GM23338 (cell line): ENCODE results near the gene BCR. TPM values are rescaled to one million over a fixed set of nuclear protein-coding genes. Genes with fewer than 3 reads are reported as not detected.

ENCODE experiments used
- ATAC-seq: fragments of 200-7000 bp; cut with Tn5 transposase; 3 replicates; pipeline ENCODE4 v1.9.1; 2020
- DNase-seq: peaks from one replicate; pipeline ENCODE4 v3.0.0-alpha.2; 2015; ENCODE audit warnings: low spot score
- H2AFZ ChIP-seq: fragments of 200-600 bp; sonication (generic); 2 replicates; pipeline ENCODE4 v1.8.0; 2016; ENCODE audit warnings: antibody characterized with exemption, mild to moderate bottlenecking, moderate library complexity
- H3F3A ChIP-seq: fragments of 200-600 bp; sonication (generic); replicated peaks from 2 replicates; pipeline ENCODE4 v1.8.0; 2017; ENCODE audit warnings: antibody characterized with exemption, mixed run types, low read depth
- H3K27ac ChIP-seq: fragments of 200-600 bp; sonication (generic); 2 replicates; pipeline ENCODE4 v1.6.1; 2016; ENCODE audit warnings: low read depth
- H3K27me3 ChIP-seq: fragments of 200-600 bp; sonication (generic); 2 replicates; pipeline ENCODE4 v1.8.0; 2016; ENCODE audit warnings: mild to moderate bottlenecking, mixed run types, moderate library complexity; ENCODE audit not compliant: insufficient read depth
- H3K36me3 ChIP-seq: fragments of 200-600 bp; sonication (generic); 2 replicates; pipeline ENCODE4 v1.8.0; 2016; ENCODE audit warnings: mild to moderate bottlenecking; ENCODE audit not compliant: insufficient read depth
- H3K4me1 ChIP-seq: fragments of 200-600 bp; sonication (generic); 2 replicates; pipeline ENCODE4 v1.8.0; 2016; ENCODE audit warnings: mild to moderate bottlenecking, moderate library complexity; ENCODE audit not compliant: insufficient read depth
- H3K4me2 ChIP-seq: fragments of 200-600 bp; sonication (generic); 2 replicates; pipeline ENCODE4 v1.7.1; 2017; ENCODE audit warnings: mixed run types
- H3K4me3 ChIP-seq: fragments of 200-600 bp; sonication (generic); 2 replicates; pipeline ENCODE4 v1.6.1; 2016; ENCODE audit warnings: mixed run types
- H3K79me2 ChIP-seq: fragments of 200-600 bp; sonication (generic); replicated peaks from 2 replicates; pipeline ENCODE4 v1.8.0; 2017; ENCODE audit warnings: mild to moderate bottlenecking; ENCODE audit not compliant: insufficient read depth
- H3K9me2 ChIP-seq: fragments of 200-600 bp; sonication (generic); 2 replicates; pipeline ENCODE4 v1.8.0; 2017; ENCODE audit not compliant: insufficient read depth
- H4K20me1 ChIP-seq: fragments of 200-600 bp; sonication (generic); replicated peaks from 2 replicates; pipeline ENCODE4 v1.8.0; 2017; ENCODE audit warnings: mild to moderate bottlenecking; ENCODE audit not compliant: insufficient read depth
- H3K27ac Mint-ChIP-seq: 2 replicates; pipeline ENCODE4 v1.8.0; 2020; ENCODE audit warnings: inconsistent platforms, mild to moderate bottlenecking, moderate library complexity, mixed read lengths
- H3K27me3 Mint-ChIP-seq: 3 replicates; pipeline ENCODE4 v1.8.0; 2022; ENCODE audit warnings: low read depth, mild to moderate bottlenecking, moderate library complexity, mixed read lengths, inconsistent platforms; ENCODE audit not compliant: insufficient read depth, poor library complexity
- H3K36me3 Mint-ChIP-seq: 3 replicates; pipeline ENCODE4 v1.8.0; 2021; ENCODE audit warnings: low read depth, mild to moderate bottlenecking, inconsistent platforms, moderate library complexity, mixed read lengths
- H3K4me1 Mint-ChIP-seq: 3 replicates; pipeline ENCODE4 v1.8.0; 2020; ENCODE audit warnings: mild to moderate bottlenecking, inconsistent platforms, mixed read lengths
- H3K4me3 Mint-ChIP-seq: 3 replicates; pipeline ENCODE4 v1.8.0; 2021; ENCODE audit warnings: moderate library complexity, mild to moderate bottlenecking, inconsistent platforms, mixed read lengths
- H3K9me3 Mint-ChIP-seq: 3 replicates; pipeline ENCODE4 v1.8.0; 2020; ENCODE audit warnings: moderate library complexity, mild to moderate bottlenecking, inconsistent platforms, mixed read lengths
- CREB1 ChIP-seq: fragments of 250-450 bp; sonication (Bioruptor Pico); IDR thresholded peaks from 2 replicates; pipeline ENCODE4 v1.5.0; 2020; ENCODE audit warnings: low read depth, mild to moderate bottlenecking, moderate library complexity
- EZH2 ChIP-seq: fragments of 200-600 bp; sonication (generic); IDR thresholded peaks from one replicate; pipeline ENCODE4 v1.8.0; 2017; ENCODE audit warnings: antibody characterized with exemption, mild to moderate bottlenecking, low read depth; ENCODE audit not compliant: unreplicated experiment
- NANOG ChIP-seq: IDR thresholded peaks from 2 replicates; pipeline ENCODE4 v1.6.1; 2016; ENCODE audit warnings: antibody characterized with exemption, borderline replicate concordance
- POLR2AphosphoS5 ChIP-seq: IDR thresholded peaks from 2 replicates; pipeline ENCODE4 v1.6.1; 2016; ENCODE audit warnings: antibody characterized with exemption, low read depth
- STAT1 ChIP-seq: IDR thresholded peaks from one replicate; pipeline ENCODE4 v1.6.1; 2016; ENCODE audit warnings: antibody characterized with exemption; ENCODE audit not compliant: unreplicated experiment
- ZNF331 ChIP-seq: fragments of 250-450 bp; sonication (Bioruptor Pico); IDR thresholded peaks from 2 replicates; pipeline ENCODE4 v1.5.0; 2020; ENCODE audit warnings: low read depth, mild to moderate bottlenecking, moderate library complexity
- polyA plus RNA-seq: library from polyadenylated mRNA; unstranded; fragments of >200 nt; fragmentation: Nextera tagmentation; extraction: Ambion mirVana; gene quantifications from 2 replicates; pipeline ENCODE4 v1.2.1, GENCODE V29; 2016
- total RNA-seq: library from RNA; depleted of rRNA; stranded (reverse); fragments of >200 nt; shearing (Covaris generic); gene quantifications from 2 replicates; pipeline ENCODE4 v1.2.3, GENCODE V29; 2014
- TF ChIP-seq, protein P1 (sequence below), 2 experiments: fragments of 200-600 bp in 1 of 2; sonication (generic) in 1 of 2; conservative IDR thresholded peaks; 2 replicates each; pipeline versions ENCODE4 v1.5.1 to v1.6.1; 2016 to 2017; ENCODE audit warnings: antibody characterized with exemption in 2 of 2, low read depth in 2 of 2, mild to moderate bottlenecking in 2 of 2, moderate library complexity in 1 of 2
- TF ChIP-seq, protein P2 (sequence below): IDR thresholded peaks from one replicate; pipeline ENCODE4 v1.6.1; 2018; ENCODE audit warnings: antibody characterized with exemption; ENCODE audit not compliant: unreplicated experiment
- TF ChIP-seq, protein P3 (sequence below): fragments of 250-450 bp; sonication (Bioruptor Pico); IDR thresholded peaks from 2 replicates; pipeline ENCODE4 v1.5.0; 2020; ENCODE audit warnings: mild to moderate bottlenecking, moderate library complexity

The BCR gene
- total and polyA plus RNA-seq, 2 experiments from 2014 or later: 17.7 to 121 TPM

DNA sequence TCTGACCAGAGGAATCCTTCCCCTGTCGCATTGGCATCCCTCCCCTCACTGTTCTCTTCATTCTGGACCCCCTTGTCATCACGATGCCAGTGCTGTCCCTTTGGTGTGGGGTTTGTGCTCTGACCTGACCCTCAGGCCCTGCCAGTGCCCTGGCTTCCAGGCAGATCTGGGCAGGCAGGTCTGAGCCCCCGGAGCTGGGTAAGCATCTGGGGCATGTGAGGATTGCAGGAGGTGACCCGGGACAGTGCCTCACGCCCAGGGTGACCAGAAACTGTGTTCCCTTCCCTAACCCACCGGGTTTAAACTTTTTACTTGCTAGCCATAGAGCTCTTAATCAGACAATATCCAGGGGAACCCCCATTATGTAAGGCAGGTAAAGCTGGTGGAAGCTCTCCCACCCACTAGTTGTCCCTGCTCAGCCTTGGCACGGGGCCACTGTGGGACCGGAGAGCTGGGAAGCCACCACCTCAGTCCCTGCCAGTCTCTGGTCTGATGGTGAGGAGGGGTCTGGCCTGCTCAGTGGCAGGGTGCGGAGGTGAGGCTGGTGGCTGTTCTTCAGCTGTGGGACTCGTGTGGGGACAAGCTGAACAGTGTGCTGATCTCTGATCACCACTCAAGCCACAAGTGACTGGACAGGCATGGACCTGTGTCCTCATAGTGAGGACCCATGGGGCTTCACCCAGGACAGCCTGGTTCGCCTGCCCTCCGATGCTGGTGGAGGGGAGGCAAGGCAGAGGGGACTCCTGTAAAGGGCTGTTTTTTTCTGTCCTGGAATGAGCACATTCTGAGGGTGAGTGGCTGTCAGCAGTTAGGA lies 38.0 kb downstream of the BCR start:
- Histone ChIP-seq H3F3A (0 out of 2 replicates have a peak, but pooled peaks cover 4% of the 10 kb centered on the region), H3K27me3 (no peaks in the 10 kb centered on the region), H2AFZ (no peak overlapping the region), H3K36me3 (no peaks in the 10 kb centered on the region), H4K20me1 (peaks cover 73% of the 10 kb centered on the region), H3K4me1 (peaks cover 68% of the 10 kb centered on the region), H3K79me2 (peaks cover 100% of the 10 kb centered on the region), H3K4me2 (0 out of 2 replicates have a peak overlapping the region, but pooled peaks have one; percentile 66), H3K9me2 (no peaks in the 10 kb centered on the region), H3K4me3 (no peak overlapping the region), H3K27ac (no peak overlapping the region)
- Mint-ChIP-seq H3K9me3 (no peaks in the 10 kb centered on the region), H3K36me3 (no peaks in the 10 kb centered on the region; the same call in 2 of the 3 replicates), H3K27ac (peak overlapping the region; percentile 78), H3K4me3 (no peak overlapping the region; the same call in 2 of the 3 replicates), H3K4me1 (peaks cover 87% of the 10 kb centered on the region), H3K27me3 (peaks cover 19% of the 10 kb centered on the region)
- ATAC-seq (no peak), DNase-seq (no peak)
- TF ChIP-seq EZH2: no peak
- TF ChIP-seq, protein P1, sequence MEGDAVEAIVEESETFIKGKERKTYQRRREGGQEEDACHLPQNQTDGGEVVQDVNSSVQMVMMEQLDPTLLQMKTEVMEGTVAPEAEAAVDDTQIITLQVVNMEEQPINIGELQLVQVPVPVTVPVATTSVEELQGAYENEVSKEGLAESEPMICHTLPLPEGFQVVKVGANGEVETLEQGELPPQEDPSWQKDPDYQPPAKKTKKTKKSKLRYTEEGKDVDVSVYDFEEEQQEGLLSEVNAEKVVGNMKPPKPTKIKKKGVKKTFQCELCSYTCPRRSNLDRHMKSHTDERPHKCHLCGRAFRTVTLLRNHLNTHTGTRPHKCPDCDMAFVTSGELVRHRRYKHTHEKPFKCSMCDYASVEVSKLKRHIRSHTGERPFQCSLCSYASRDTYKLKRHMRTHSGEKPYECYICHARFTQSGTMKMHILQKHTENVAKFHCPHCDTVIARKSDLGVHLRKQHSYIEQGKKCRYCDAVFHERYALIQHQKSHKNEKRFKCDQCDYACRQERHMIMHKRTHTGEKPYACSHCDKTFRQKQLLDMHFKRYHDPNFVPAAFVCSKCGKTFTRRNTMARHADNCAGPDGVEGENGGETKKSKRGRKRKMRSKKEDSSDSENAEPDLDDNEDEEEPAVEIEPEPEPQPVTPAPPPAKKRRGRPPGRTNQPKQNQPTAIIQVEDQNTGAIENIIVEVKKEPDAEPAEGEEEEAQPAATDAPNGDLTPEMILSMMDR (conservative IDR thresholded peaks at IDR 0.05; ENCODE audit: low read depth in 2 of 2): no peak
- no peak for TF ChIP-seq STAT1
- no peak for TF ChIP-seq CREB1

DNA sequence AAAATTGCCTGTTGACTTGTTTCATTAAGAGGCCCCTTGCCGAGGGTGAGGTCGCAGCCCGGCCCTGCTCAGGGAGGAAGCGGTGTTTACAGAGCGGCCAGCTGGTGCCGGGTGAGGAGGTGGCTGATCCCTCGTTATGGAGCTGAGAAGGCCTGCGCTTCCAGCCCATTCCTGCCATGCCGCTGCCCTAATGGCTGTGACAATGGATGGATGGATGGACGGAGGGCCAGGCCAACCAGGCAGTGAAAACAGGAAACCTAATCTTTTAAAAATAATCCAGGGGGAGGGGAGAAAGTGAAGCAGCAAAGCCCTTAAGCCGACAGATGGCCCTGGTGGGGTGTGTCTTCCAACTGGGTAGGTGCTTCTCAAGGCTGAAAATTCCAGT lies 38.5 kb downstream of the BCR start:
- peaks cover 74% of the 10 kb centered on the region for H3K4me1 ChIP-seq
- H3K4me1 Mint-ChIP-seq: peaks cover 88% of the 10 kb centered on the region
- TF ChIP-seq, protein P2, sequence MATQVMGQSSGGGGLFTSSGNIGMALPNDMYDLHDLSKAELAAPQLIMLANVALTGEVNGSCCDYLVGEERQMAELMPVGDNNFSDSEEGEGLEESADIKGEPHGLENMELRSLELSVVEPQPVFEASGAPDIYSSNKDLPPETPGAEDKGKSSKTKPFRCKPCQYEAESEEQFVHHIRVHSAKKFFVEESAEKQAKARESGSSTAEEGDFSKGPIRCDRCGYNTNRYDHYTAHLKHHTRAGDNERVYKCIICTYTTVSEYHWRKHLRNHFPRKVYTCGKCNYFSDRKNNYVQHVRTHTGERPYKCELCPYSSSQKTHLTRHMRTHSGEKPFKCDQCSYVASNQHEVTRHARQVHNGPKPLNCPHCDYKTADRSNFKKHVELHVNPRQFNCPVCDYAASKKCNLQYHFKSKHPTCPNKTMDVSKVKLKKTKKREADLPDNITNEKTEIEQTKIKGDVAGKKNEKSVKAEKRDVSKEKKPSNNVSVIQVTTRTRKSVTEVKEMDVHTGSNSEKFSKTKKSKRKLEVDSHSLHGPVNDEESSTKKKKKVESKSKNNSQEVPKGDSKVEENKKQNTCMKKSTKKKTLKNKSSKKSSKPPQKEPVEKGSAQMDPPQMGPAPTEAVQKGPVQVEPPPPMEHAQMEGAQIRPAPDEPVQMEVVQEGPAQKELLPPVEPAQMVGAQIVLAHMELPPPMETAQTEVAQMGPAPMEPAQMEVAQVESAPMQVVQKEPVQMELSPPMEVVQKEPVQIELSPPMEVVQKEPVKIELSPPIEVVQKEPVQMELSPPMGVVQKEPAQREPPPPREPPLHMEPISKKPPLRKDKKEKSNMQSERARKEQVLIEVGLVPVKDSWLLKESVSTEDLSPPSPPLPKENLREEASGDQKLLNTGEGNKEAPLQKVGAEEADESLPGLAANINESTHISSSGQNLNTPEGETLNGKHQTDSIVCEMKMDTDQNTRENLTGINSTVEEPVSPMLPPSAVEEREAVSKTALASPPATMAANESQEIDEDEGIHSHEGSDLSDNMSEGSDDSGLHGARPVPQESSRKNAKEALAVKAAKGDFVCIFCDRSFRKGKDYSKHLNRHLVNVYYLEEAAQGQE: no peak
- TF ChIP-seq NANOG: no peak
- no peak for TF ChIP-seq CREB1
- TF ChIP-seq STAT1: no peak
- TF ChIP-seq ZNF331 (CRISPR knock-in tag): no peak
- TF ChIP-seq, protein P3, sequence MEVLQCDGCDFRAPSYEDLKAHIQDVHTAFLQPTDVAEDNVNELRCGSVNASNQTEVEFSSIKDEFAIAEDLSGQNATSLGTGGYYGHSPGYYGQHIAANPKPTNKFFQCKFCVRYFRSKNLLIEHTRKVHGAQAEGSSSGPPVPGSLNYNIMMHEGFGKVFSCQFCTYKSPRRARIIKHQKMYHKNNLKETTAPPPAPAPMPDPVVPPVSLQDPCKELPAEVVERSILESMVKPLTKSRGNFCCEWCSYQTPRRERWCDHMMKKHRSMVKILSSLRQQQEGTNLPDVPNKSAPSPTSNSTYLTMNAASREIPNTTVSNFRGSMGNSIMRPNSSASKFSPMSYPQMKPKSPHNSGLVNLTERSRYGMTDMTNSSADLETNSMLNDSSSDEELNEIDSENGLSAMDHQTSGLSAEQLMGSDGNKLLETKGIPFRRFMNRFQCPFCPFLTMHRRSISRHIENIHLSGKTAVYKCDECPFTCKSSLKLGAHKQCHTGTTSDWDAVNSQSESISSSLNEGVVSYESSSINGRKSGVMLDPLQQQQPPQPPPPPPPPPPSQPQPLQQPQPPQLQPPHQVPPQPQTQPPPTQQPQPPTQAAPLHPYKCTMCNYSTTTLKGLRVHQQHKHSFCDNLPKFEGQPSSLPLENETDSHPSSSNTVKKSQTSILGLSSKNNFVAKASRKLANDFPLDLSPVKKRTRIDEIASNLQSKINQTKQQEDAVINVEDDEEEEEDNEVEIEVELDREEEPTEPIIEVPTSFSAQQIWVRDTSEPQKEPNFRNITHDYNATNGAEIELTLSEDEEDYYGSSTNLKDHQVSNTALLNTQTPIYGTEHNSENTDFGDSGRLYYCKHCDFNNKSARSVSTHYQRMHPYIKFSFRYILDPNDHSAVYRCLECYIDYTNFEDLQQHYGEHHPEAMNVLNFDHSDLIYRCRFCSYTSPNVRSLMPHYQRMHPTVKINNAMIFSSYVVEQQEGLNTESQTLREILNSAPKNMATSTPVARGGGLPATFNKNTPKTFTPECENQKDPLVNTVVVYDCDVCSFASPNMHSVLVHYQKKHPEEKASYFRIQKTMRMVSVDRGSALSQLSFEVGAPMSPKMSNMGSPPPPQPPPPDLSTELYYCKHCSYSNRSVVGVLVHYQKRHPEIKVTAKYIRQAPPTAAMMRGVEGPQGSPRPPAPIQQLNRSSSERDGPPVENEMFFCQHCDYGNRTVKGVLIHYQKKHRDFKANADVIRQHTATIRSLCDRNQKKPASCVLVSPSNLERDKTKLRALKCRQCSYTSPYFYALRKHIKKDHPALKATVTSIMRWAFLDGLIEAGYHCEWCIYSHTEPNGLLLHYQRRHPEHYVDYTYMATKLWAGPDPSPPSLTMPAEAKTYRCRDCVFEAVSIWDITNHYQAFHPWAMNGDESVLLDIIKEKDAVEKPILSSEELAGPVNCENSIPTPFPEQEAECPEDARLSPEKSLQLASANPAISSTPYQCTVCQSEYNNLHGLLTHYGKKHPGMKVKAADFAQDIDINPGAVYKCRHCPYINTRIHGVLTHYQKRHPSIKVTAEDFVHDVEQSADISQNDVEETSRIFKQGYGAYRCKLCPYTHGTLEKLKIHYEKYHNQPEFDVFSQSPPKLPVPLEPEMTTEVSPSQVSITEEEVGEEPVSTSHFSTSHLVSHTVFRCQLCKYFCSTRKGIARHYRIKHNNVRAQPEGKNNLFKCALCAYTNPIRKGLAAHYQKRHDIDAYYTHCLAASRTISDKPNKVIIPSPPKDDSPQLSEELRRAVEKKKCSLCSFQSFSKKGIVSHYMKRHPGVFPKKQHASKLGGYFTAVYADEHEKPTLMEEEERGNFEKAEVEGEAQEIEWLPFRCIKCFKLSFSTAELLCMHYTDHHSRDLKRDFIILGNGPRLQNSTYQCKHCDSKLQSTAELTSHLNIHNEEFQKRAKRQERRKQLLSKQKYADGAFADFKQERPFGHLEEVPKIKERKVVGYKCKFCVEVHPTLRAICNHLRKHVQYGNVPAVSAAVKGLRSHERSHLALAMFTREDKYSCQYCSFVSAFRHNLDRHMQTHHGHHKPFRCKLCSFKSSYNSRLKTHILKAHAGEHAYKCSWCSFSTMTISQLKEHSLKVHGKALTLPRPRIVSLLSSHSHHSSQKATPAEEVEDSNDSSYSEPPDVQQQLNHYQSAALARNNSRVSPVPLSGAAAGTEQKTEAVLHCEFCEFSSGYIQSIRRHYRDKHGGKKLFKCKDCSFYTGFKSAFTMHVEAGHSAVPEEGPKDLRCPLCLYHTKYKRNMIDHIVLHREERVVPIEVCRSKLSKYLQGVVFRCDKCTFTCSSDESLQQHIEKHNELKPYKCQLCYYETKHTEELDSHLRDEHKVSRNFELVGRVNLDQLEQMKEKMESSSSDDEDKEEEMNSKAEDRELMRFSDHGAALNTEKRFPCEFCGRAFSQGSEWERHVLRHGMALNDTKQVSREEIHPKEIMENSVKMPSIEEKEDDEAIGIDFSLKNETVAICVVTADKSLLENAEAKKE (CRISPR knock-in tag): no peak
- TF ChIP-seq POLR2AphosphoS5: no peak

More for the DNA sequence above, 38.5 kb downstream of the BCR start:
- Histone ChIP-seq H3K27ac (no peak overlapping the region), H3K4me2 (peak overlapping the region; percentile 66), H2AFZ (no peak overlapping the region), H3K27me3 (no peaks in the 10 kb centered on the region), H3K9me2 (no peaks in the 10 kb centered on the region), H3K36me3 (no peaks in the 10 kb centered on the region), H3K79me2 (peaks cover 100% of the 10 kb centered on the region), H4K20me1 (peaks cover 72% of the 10 kb centered on the region), H3K4me3 (no peak overlapping the region), H3F3A (0 out of 2 replicates have a peak, but pooled peaks cover 4% of the 10 kb centered on the region)
- no peak overlapping the region; the same call in 2 of the 3 replicates for H3K4me3 Mint-ChIP-seq
- H3K9me3 Mint-ChIP-seq: no peaks in the 10 kb centered on the region
- peak; percentile 77 for ATAC-seq
- H3K27me3 Mint-ChIP-seq: peaks cover 19% of the 10 kb centered on the region
- no peak overlapping the region; the same call in 1 of the 2 replicates for H3K27ac Mint-ChIP-seq
- DNase-seq: peak; percentile 70
- no peaks in the 10 kb centered on the region; the same call in 2 of the 3 replicates for H3K36me3 Mint-ChIP-seq
